GM21723 (cell line): ENCODE data around the gene IRX2.

Source experiments
- ATAC-seq: cut with Tn5 transposase; IDR thresholded peaks from one replicate; pipeline ENCODE4 v1.9.1; 2021; ENCODE audit warnings: mild to moderate bottlenecking, moderate library complexity; ENCODE audit not compliant: unreplicated experiment

The IRX2 gene

DNA sequence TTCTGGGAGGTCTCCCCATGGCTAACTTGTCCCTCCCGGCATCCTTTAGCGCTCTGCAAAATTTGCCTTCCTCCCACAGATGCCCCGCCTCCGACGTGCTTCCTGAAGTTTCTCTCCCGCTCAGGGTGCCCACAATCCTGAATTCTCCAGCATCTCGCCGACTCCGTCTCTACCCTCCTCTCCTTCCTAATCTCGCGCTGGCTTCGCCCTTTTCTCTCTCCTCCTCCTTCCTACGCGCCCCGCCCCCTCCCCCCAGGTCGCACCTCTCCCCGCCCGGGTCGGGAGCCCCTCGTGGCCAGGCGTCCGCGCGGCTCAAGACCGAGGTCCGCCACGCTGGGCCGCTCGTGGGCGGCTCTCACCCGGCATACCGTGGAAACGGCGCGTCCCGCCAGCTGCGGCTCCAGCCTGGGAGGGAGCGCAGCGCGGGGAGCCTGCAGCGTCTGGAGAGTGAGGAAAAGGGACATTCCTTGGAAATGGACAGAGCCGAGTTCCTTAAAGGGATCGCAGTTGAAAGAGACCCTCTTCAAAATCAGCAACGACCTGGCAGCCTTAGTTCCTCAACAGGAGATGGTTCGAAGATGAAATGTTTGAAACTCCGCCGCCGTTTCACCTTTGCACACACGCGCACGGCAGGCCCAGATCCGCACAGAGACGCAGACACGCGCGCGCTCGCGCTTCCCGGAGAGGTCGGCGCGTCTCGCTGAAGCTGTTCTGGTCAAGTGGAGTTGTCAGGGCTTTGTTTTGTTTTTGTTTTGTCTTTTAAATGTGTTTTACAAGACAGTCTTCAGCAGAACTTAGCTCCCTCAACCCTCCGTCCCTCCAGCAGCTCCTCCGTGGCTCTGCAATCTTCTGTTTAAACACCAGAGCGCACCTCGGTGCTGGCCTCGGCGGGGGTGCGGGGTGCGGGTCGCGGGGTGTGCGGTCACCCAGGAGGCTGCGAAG, 5.0 kb upstream of the IRX2 start:
- no peak for ATAC-seq

GRCh38 chr5:2755681-2756171, 4.2 kb upstream of the IRX2 start:
- no peak for ATAC-seq

- ATAC-seq: no peak
These were observed 3.7 kb upstream of the IRX2 start for GRCh38 chr5:2755076-2755680.

DNA sequence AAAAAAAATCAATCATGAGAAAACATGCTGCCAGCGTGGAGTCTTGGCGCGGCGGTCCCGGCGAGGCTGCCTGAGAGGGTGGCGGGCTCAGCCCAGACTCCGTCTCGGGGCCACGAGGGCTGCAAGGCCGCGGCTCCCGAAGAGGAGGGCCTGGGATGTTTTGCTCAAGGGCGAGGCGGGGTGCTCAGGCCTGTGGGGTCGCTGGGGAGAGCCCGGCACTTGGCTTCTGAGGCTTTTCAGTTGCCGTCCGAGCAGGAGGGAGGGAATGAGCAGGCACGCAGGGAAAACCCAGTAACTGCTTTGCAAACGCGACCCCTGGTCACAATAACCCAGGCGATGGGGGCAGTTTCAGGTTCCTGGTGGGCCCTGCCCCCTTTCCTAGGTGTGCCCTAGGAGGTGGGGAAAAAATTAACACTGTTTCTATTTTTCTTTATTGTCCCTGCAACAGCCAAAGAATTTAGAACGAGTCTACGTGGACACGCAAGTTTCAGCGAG, 3.2 kb upstream of the IRX2 start:
- ATAC-seq: no peak

GRCh38 chr5:2753452-2754420, 2.3 kb upstream of the IRX2 start:
- no peak for ATAC-seq

- ATAC-seq: no peak
These were observed 1.5 kb upstream of the IRX2 start for GRCh38 chr5:2752821-2753439.

DNA sequence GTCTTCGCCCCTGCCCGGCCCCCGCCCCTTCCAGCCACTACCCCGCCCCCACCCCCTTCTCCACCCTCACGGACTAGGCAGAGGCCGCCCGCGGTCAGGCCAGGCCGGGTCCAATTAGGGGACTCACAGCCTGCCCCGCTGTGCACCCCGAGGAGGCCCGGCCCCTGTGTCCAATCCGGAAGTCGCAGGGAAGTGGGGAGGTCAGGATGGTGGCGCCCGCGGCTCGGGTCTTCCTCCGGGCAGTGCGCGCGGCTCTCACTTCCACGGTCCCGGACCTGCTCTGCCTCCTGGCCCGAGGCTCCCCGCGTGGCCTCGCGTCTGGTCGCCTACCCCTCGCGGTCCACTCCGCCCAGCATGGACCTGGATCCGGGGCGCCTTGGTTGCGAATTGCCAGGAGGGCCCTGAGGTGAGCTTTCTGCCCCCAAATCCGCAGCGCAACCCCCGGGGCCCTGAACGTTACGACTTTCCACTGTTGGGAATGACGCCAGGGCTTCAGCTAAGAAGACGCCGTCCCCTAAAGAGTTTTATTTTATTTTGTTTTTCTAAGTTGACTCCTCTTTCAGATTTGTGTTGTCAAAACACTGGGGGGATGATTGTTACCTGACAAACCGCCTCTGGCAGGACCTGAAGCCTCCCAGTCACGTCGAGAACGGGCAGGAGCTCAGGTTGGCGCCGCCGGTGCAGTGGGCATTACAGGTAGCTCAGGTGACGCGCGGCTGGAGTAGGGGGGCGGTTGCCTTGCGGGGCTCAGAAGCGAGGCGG, 763 bp upstream of the IRX2 start:
- no peak for ATAC-seq

DNA sequence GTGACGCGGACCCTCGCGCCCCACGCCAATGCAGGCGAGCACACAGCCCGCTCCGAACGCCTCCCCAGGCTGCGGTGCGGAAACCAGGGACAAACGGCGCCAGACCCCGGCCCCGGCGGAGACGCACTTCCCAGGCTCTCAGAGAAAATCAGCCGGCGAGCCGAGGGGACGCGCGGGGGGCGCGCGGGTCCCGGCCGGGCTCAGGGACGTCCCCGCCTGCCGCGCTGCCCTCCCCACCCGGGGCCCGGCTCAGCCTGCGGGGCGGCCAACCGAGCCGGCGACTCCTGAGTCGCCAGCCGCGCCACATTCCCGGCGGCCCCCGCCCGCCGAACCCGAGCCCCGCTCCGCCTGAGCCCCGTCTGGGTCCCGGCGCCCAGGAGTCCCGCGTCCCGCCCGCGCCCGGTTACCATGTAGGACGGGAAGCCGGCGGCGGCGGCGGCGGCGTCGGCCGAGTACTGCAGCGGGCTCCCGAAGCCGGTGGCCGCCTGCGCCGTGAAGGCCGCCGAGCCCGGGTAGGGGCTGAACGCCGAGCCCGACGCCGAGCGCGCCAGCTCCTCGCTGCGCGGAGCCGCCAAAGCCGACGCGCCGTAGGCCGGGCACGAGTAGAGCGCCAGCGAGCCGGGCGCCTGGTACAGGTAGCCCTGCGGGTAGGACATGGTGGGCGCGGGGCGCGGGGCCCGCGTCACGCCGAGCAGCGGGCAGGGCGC, 566 bp downstream of the IRX2 start:
- no peak for ATAC-seq

DNA sequence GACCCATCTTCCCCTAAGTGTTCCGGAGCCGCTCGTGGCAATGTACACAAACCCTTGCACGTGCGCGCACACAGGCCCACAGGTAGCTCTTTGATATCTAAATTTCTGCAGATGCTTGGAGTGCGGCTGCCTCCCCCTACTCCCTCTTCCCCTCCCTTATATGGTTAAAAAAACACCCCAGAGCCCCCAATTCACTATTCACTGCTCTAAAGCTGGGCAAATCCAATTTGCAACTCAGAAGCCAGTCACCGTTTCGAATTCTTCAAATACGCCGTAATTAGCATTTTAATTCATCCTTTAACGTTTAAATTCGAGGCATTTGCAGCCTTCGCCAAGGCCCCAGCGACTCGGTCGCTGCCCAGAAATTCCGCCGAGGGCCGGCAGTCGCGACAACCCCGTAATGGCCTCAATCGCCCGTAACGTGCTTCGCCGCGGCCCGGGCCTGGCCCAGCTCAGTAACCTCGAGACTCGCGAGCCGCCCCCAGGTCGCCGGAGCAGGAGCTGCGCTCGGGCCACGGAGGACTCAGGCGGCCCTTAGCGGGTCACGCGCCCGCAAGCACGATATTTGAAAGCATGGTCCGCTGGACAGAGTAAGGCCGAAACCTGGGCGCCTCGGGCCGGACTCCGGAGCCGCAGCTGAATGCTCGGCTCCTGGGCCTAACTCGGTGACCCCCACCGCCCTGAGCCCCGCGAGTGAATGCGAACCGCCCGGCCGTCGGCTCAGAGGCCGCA, 1.3 kb downstream of the IRX2 start:
- no peak for ATAC-seq

- no peak for ATAC-seq
These were observed 1.9 kb downstream of the IRX2 start for GRCh38 chr5:2749514-2750025.

DNA sequence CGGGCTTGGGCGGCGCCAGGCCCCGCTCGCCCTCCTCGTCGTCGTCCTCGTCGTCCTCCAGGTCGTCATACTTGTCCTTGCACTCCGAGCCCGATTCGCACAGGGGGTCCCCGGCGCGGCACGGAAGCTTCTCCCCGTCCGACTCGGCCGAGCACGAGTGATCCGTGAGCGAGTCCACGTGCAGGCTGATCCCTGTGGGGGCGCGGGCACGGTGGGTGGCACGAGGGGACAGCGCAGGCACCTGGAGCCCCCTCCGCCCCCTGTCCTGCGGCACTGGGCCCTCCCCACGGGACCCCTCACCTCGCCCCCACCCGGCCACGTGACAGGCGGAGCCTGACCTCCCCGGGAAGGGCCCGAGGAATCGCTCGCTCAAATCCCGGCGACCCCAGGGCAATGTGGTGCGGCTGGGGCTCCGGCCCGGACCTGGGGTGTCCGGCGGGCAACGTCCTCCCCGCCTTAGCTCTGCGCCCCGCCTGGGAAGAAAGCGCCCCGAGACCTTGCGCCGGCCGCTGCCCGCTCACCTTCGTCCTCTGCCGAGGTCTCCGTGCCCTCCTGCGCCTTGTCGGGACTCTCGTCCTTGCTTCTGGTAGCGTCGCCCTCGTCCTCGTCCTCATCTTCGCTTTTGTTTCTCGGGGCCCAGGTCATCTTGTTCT, 2.5 kb downstream of the IRX2 start:
- no peak for ATAC-seq

DNA sequence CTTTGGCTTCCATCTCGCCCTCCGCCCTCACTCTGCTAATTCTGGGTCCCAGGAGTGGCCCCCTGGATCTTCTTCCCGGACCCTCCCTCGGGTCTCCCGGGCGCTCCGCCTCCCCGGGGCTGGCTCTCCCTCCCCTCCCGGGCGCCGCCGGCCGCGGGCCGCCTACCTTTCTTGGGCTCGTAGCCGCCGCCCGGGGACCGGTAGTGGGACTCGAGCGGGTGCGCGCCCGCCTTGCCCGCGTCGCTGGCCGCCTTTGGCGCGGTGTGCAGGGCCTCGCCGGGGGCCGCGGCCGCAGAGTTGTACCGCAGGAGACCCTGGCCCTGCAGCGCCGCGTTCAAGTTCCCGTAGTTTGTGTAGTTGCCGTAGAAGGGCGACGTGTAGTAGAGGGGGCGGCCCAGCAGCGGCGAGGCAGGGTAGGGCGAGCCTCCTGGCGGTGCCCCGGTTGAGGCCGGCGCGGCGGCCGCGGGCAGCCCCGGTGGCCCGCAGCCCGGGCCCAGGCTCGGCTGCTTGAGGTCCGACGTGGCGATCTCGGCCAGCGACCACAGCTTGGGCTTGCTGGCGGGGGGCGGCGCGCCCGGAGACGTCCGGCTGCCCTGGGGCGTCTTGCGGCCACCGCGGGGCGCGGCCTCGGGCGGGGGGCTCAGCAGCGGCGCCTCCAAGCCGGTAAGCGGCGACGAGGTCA, 3.2 kb downstream of the IRX2 start:
- no peak for ATAC-seq

GRCh38 chr5:2747363-2748162, 3.9 kb downstream of the IRX2 start:
- no peak for ATAC-seq

DNA sequence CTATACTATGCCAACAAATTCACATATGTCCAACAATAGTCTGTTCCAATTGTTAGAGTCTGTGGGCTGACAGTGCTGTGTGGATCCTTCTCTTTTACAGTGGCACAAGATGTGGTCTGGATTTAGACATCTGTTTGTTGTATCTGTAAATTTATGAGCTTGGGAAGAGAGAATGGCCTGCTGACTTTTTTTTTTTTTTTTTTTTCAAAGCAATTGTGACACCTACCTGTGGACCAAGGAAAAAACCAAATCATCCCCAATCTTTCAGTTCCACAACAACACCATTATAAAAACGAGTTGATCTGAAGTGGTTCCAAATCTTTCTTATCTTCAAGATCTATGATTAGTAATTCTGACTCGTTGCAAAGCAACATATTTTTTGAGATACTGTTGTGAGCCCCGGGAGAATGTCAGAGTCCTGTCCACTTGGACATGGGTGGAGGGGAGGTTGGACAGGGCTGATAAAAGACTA, 4.9 kb downstream of the IRX2 start:
- no peak for ATAC-seq

DNA sequence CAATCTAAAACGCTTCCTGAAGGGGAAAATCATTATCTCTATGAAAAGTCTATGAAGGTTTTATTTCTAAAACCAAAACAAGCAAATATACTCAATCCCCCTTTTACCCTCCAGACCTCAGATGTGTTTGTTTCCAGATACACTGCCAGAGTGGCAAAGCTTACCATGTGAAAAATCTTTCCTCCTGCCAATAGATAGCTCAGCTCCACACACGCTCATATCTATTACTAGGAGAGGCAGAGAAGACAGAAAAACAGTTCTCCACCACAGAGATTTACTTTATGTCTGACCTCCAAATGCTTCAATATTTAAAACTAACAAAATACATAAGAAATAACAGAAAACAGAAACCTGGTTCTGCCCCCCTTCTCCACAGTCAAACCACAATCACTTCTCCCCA, 7.0 kb downstream of the IRX2 start:
- ATAC-seq: no peak
